Measurements from ENCODE around the gene YY1.

DNA sequence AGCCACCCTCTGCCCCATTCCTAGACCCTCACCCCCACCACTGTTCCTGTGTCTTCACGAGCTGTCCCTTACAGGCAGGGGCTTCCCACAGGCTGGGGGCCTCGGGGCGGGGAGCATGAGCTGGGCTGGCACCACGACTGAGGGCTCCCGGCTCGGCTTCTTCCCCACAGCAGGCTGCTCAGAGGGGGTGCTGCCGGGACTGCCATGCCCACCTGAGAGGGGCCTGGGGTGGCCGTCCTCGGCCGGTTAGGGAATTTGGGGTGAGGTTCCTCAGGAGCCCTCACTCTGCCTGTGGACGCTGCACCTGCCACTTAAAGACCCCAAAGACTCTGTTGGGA, 91.0 kb downstream of the YY1 start:
- TF ChIP-seq CTCF (IDR thresholded peaks at IDR 0.05 in 4 of 5, conservative IDR thresholded peaks at IDR 0.05 in 1 of 5), result no peak
- no peak for TF ChIP-seq POLR2A (IDR thresholded peaks at IDR 0.05)
